WTC11 (cell line): ENCODE data around the gene BRI3. TPM values are rescaled to one million over a fixed set of nuclear protein-coding genes. Genes with fewer than 3 reads are reported as not detected.

ENCODE experiments used
- ATAC-seq: fragments of 200-7000 bp; cut with Tn5 transposase; 2 replicates; pipeline ENCODE4 v1.10.0; 2021; ENCODE audit warnings: mild to moderate bottlenecking, moderate library complexity
- CTCF ChIA-PET: fragments of 300-600 bp; sonication (Branson Sonifier 250); formaldehyde crosslinking; loops from one replicate; lab custom pipeline; 2021; ENCODE audit warnings: antibody characterized with exemption; lab: Charles Lee
- POLR2A ChIA-PET: fragments of 350-600 bp; sonication (Branson Sonifier 250); formaldehyde crosslinking; loops from one replicate; lab custom pipeline; 2021; ENCODE audit warnings: antibody characterized with exemption; lab: Charles Lee
- DNase-seq: peaks from one replicate; pipeline ENCODE4 v3.0.0; 2021; ENCODE audit warnings: low spot score
- H3K27ac Mint-ChIP-seq: 2 replicates; pipeline ENCODE4 v1.8.0; 2021; ENCODE audit warnings: mixed read lengths
- H3K27me3 Mint-ChIP-seq: 2 replicates; pipeline ENCODE4 v1.8.0; 2021; ENCODE audit warnings: low read depth, mild to moderate bottlenecking, moderate library complexity, mixed read lengths
- H3K36me3 Mint-ChIP-seq: 2 replicates; pipeline ENCODE4 v1.8.0; 2021; ENCODE audit warnings: mixed read lengths
- H3K4me1 Mint-ChIP-seq: 2 replicates; pipeline ENCODE4 v1.8.0; 2022; ENCODE audit warnings: mixed read lengths
- H3K4me3 Mint-ChIP-seq: 2 replicates; pipeline ENCODE4 v1.8.0; 2021; ENCODE audit warnings: mild to moderate bottlenecking, moderate library complexity, mixed read lengths
- H3K9me3 Mint-ChIP-seq: 2 replicates; pipeline ENCODE4 v1.8.0; 2021; ENCODE audit warnings: mixed read lengths
- CREM ChIP-seq: sonication (generic); formaldehyde crosslinking; IDR thresholded peaks from 2 replicates; pipeline ENCODE4 v1.8.1; 2022; ENCODE audit warnings: mild to moderate bottlenecking, missing genetic modification reagents, moderate library complexity
- E2F1 ChIP-seq: sonication (generic); formaldehyde crosslinking; IDR thresholded peaks from 2 replicates; pipeline ENCODE4 v1.8.0; 2022; ENCODE audit warnings: mild to moderate bottlenecking, missing genetic modification reagents
- ESRRA ChIP-seq: sonication (generic); formaldehyde crosslinking; IDR thresholded peaks from 2 replicates; pipeline ENCODE4 v1.8.1; 2022; ENCODE audit warnings: mild to moderate bottlenecking, missing genetic modification reagents, borderline replicate concordance
- FOXP1 ChIP-seq: sonication (generic); formaldehyde crosslinking; IDR thresholded peaks from 2 replicates; pipeline ENCODE4 v1.8.0; 2022; ENCODE audit warnings: missing genetic modification reagents, mild to moderate bottlenecking, moderate library complexity, borderline replicate concordance
- IRF2 ChIP-seq: sonication (generic); formaldehyde crosslinking; IDR thresholded peaks from 2 replicates; pipeline ENCODE4 v1.8.0; 2022; ENCODE audit warnings: low read depth, missing genetic modification reagents, borderline replicate concordance
- JUN ChIP-seq: sonication (generic); formaldehyde crosslinking; IDR thresholded peaks from 2 replicates; pipeline ENCODE4 v1.8.0; 2023; ENCODE audit warnings: mild to moderate bottlenecking, missing genetic modification reagents
- NFYB ChIP-seq: sonication (generic); formaldehyde crosslinking; conservative IDR thresholded peaks from 2 replicates; pipeline ENCODE4 v1.8.0; 2022; ENCODE audit warnings: low read depth, missing genetic modification reagents
- NR1H2 ChIP-seq: sonication (generic); formaldehyde crosslinking; IDR thresholded peaks from 2 replicates; pipeline ENCODE4 v1.9.0; 2021; ENCODE audit warnings: mild to moderate bottlenecking, moderate library complexity, missing genetic modification reagents
- OVOL2 ChIP-seq: fragments of 250-450 bp; sonication (Bioruptor Pico); IDR thresholded peaks from 2 replicates; pipeline ENCODE4 v1.9.0; 2021; ENCODE audit warnings: mild to moderate bottlenecking, borderline replicate concordance
- PRDM15 ChIP-seq: sonication (generic); formaldehyde crosslinking; IDR thresholded peaks from 2 replicates; pipeline ENCODE4 v1.8.0; 2022; ENCODE audit warnings: missing genetic modification reagents
- RELA ChIP-seq: sonication (generic); formaldehyde crosslinking; IDR thresholded peaks from 2 replicates; pipeline ENCODE4 v1.8.1; 2022; ENCODE audit warnings: missing genetic modification reagents, mild to moderate bottlenecking, borderline replicate concordance
- RORB ChIP-seq: fragments of 250-450 bp; sonication (Bioruptor Pico); IDR thresholded peaks from 2 replicates; pipeline ENCODE4 v1.9.0; 2021; ENCODE audit warnings: mild to moderate bottlenecking
- SMAD4 ChIP-seq: sonication (generic); formaldehyde crosslinking; IDR thresholded peaks from 2 replicates; pipeline ENCODE4 v1.8.0; 2022; ENCODE audit warnings: mild to moderate bottlenecking, missing genetic modification reagents
- SOX15 ChIP-seq: fragments of 250-450 bp; sonication (Bioruptor Pico); IDR thresholded peaks from 2 replicates; pipeline ENCODE4 v1.9.0; 2021; ENCODE audit warnings: mild to moderate bottlenecking
- SP1 ChIP-seq: sonication (generic); formaldehyde crosslinking; conservative IDR thresholded peaks from 2 replicates; pipeline ENCODE4 v1.8.1; 2022; ENCODE audit warnings: missing genetic modification reagents
- TEAD1 ChIP-seq: sonication (generic); formaldehyde crosslinking; IDR thresholded peaks from 2 replicates; pipeline ENCODE4 v1.8.0; 2022; ENCODE audit warnings: mild to moderate bottlenecking, missing genetic modification reagents
- TEAD4 ChIP-seq: sonication (generic); formaldehyde crosslinking; IDR thresholded peaks from 2 replicates; pipeline ENCODE4 v1.8.0; 2022; ENCODE audit warnings: mild to moderate bottlenecking, missing genetic modification reagents
- USF2 ChIP-seq: sonication (generic); formaldehyde crosslinking; IDR thresholded peaks from 2 replicates; pipeline ENCODE4 v1.8.1; 2023; ENCODE audit warnings: mild to moderate bottlenecking, missing genetic modification reagents, moderate library complexity
- total RNA-seq: library from RNA; stranded (reverse); gene quantifications from 3 replicates; pipeline ENCODE4 v1.2.3, GENCODE V29; 2021
- TF ChIP-seq, protein P1 (sequence below): fragments of 200-600 bp; IDR thresholded peaks from 2 replicates; pipeline ENCODE4 v1.8.0; 2022; ENCODE audit warnings: antibody characterized with exemption
- TF ChIP-seq, protein P2 (sequence below): sonication (generic); formaldehyde crosslinking; conservative IDR thresholded peaks from 2 replicates; pipeline ENCODE4 v1.8.1; 2022; ENCODE audit warnings: mild to moderate bottlenecking, missing genetic modification reagents
- TF ChIP-seq, protein P3 (sequence below): sonication (generic); formaldehyde crosslinking; conservative IDR thresholded peaks from 2 replicates; pipeline ENCODE4 v1.8.1; 2023; ENCODE audit warnings: mild to moderate bottlenecking, low read depth, missing genetic modification reagents, moderate library complexity
- TF ChIP-seq, protein P4 (sequence below): sonication (generic); formaldehyde crosslinking; IDR thresholded peaks from 2 replicates; pipeline ENCODE4 v1.8.1; 2022; ENCODE audit warnings: low read depth, mild to moderate bottlenecking, moderate library complexity, missing genetic modification reagents, borderline replicate concordance

BRI3 gene
- total RNA-seq, 1 experiment from 2014 or later: 112 TPM

DNA sequence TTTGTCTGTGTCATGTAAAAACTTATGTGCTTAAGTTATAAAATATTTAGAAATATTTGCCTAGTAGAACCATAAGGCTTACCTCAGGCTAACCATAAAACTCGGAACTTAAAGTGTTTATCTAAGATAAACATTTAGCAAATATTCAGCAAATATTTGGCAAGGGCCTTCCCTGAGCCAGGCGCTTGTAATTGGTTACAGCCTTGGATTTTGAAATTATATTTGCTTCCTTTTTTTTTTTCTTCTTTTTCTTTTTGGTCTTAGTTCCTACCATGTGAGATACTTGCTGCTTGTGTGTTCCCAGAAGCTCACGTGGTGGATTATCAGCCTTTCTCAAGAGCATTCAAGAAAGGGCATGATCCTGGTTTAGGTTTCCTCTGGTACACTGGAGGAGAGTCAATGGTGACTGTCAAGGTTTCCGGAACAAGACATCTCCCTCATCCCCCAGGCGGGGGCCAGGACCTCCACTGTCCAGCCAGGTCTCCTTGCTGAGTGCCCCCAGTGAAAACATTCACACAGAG, 5.2 kb upstream of the BRI3 start:
- DNase-seq (no peak), ATAC-seq (no peak)
- CTCF ChIA-PET: no interaction called here
- no peaks in the 10 kb centered on the region; the same call in 1 of the 2 replicates for H3K27me3 Mint-ChIP-seq
- TF ChIP-seq, protein P1, sequence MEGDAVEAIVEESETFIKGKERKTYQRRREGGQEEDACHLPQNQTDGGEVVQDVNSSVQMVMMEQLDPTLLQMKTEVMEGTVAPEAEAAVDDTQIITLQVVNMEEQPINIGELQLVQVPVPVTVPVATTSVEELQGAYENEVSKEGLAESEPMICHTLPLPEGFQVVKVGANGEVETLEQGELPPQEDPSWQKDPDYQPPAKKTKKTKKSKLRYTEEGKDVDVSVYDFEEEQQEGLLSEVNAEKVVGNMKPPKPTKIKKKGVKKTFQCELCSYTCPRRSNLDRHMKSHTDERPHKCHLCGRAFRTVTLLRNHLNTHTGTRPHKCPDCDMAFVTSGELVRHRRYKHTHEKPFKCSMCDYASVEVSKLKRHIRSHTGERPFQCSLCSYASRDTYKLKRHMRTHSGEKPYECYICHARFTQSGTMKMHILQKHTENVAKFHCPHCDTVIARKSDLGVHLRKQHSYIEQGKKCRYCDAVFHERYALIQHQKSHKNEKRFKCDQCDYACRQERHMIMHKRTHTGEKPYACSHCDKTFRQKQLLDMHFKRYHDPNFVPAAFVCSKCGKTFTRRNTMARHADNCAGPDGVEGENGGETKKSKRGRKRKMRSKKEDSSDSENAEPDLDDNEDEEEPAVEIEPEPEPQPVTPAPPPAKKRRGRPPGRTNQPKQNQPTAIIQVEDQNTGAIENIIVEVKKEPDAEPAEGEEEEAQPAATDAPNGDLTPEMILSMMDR: no peak
- TF ChIP-seq SMAD4 (CRISPR knock-in tag) (no peak), USF2 (no peak), SOX15 (CRISPR knock-in tag) (no peak), OVOL2 (CRISPR knock-in tag) (no peak), RORB (CRISPR knock-in tag) (no peak), CREM (CRISPR knock-in tag) (no peak), ESRRA (no peak), NFYB (no peak)
- H3K4me1 Mint-ChIP-seq: peaks cover 6% of the 10 kb centered on the region
- POLR2A ChIA-PET: no interaction called here
- no peaks in the 10 kb centered on the region for H3K9me3 Mint-ChIP-seq
- no peak overlapping the region for H3K27ac Mint-ChIP-seq
- H3K36me3 Mint-ChIP-seq: no peaks in the 10 kb centered on the region
- no peak overlapping the region for H3K4me3 Mint-ChIP-seq

DNA sequence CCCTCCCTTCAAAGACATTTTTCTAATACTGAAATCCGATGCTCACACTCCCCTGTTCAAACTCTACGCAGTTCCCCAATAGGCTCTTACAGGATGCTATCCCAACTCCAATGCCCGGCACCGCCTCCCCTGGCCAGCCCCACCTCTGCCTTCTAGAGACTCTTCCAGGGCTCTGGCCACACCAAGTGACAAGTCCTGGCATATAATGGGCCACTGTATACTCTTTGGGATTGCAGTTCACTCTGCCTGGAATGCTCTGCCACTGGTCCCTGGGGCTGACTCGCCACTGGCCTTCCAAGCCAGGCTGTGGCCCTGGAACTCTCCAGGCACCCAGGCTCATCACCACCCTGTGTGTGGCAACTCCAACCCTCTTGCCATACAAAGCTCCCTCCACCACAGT, 3.1 kb upstream of the BRI3 start:
- no peaks in the 10 kb centered on the region for H3K9me3 Mint-ChIP-seq
- DNase-seq (no peak), ATAC-seq (no peak)
- H3K27me3 Mint-ChIP-seq: no peaks in the 10 kb centered on the region; the same call in 1 of the 2 replicates
- ChIA-PET CTCF (no interaction called here), POLR2A (no interaction called here)
- H3K4me3 Mint-ChIP-seq: no peak overlapping the region
- H3K27ac Mint-ChIP-seq: no peak overlapping the region
- TF ChIP-seq RELA (CRISPR knock-in tag) (no peak), IRF2 (CRISPR knock-in tag) (no peak), JUN (no peak), NR1H2 (CRISPR knock-in tag) (no peak)
- TF ChIP-seq, protein P2, sequence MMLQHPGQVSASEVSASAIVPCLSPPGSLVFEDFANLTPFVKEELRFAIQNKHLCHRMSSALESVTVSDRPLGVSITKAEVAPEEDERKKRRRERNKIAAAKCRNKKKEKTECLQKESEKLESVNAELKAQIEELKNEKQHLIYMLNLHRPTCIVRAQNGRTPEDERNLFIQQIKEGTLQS (CRISPR knock-in tag): no peak
- TF ChIP-seq, protein P3, sequence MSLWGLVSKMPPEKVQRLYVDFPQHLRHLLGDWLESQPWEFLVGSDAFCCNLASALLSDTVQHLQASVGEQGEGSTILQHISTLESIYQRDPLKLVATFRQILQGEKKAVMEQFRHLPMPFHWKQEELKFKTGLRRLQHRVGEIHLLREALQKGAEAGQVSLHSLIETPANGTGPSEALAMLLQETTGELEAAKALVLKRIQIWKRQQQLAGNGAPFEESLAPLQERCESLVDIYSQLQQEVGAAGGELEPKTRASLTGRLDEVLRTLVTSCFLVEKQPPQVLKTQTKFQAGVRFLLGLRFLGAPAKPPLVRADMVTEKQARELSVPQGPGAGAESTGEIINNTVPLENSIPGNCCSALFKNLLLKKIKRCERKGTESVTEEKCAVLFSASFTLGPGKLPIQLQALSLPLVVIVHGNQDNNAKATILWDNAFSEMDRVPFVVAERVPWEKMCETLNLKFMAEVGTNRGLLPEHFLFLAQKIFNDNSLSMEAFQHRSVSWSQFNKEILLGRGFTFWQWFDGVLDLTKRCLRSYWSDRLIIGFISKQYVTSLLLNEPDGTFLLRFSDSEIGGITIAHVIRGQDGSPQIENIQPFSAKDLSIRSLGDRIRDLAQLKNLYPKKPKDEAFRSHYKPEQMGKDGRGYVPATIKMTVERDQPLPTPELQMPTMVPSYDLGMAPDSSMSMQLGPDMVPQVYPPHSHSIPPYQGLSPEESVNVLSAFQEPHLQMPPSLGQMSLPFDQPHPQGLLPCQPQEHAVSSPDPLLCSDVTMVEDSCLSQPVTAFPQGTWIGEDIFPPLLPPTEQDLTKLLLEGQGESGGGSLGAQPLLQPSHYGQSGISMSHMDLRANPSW (CRISPR knock-in tag): no peak
- peaks cover 17% of the 10 kb centered on the region for H3K4me1 Mint-ChIP-seq
- H3K36me3 Mint-ChIP-seq: peaks cover 5% of the 10 kb centered on the region; the same call in 1 of the 2 replicates

DNA sequence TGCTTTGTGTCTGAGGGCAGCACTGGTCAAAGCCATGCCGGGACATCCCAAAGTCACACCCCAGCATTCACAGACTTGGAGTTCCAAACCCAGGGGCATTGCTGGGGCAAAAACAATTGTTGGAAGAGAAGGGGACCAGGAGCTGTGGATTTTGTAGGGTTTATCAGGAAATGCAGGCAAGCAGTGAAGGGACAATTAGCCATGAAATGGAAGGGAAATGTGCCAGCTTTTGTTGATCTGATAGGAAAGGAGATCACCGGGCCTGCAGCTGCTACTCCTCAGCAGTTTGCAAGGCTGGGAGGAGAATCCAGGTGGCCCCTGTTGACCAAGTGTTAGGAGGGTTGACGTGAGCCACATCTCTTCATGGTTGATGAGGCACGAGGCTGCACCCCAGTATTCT, 2.5 kb upstream of the BRI3 start:
- H3K27ac Mint-ChIP-seq: no peak overlapping the region
- no peak for DNase-seq
- TF ChIP-seq SP1 (CRISPR knock-in tag) (no peak), CREM (CRISPR knock-in tag) (no peak), TEAD1 (CRISPR knock-in tag) (no peak), ESRRA (no peak), E2F1 (CRISPR knock-in tag) (no peak), TEAD4 (CRISPR knock-in tag) (no peak), FOXP1 (CRISPR knock-in tag) (no peak), RORB (CRISPR knock-in tag) (no peak), PRDM15 (CRISPR knock-in tag) (no peak)
- TF ChIP-seq, protein P4, sequence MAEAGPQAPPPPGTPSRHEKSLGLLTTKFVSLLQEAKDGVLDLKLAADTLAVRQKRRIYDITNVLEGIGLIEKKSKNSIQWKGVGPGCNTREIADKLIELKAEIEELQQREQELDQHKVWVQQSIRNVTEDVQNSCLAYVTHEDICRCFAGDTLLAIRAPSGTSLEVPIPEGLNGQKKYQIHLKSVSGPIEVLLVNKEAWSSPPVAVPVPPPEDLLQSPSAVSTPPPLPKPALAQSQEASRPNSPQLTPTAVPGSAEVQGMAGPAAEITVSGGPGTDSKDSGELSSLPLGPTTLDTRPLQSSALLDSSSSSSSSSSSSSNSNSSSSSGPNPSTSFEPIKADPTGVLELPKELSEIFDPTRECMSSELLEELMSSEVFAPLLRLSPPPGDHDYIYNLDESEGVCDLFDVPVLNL: no peak

More for the DNA sequence above, 2.5 kb upstream of the BRI3 start:
- peaks cover 20% of the 10 kb centered on the region for H3K4me1 Mint-ChIP-seq
- ATAC-seq: no peak
- ChIA-PET CTCF (no interaction called here), POLR2A (no interaction called here)
- H3K36me3 Mint-ChIP-seq: peaks cover 5% of the 10 kb centered on the region; the same call in 1 of the 2 replicates
- H3K4me3 Mint-ChIP-seq: no peak overlapping the region
- no peaks in the 10 kb centered on the region for H3K9me3 Mint-ChIP-seq
- H3K27me3 Mint-ChIP-seq: no peaks in the 10 kb centered on the region; the same call in 1 of the 2 replicates
